Endothelial cell (in vitro differentiated cells): ENCODE results near the gene THNSL1. TPM values are rescaled to one million over a fixed set of nuclear protein-coding genes. Genes with fewer than 3 reads are reported as not detected.

Source experiments
- DNase-seq: peaks from one replicate; pipeline ENCODE4 v3.0.0; 2021; ENCODE audit warnings: low spot score
- H3K27ac Mint-ChIP-seq: one replicate; pipeline ENCODE4 v1.8.0; 2021; ENCODE audit warnings: mixed read lengths, inconsistent platforms; ENCODE audit not compliant: unreplicated experiment
- H3K27me3 Mint-ChIP-seq: one replicate; pipeline ENCODE4 v1.8.0; 2021; ENCODE audit warnings: mild to moderate bottlenecking, moderate library complexity, mixed read lengths, inconsistent platforms; ENCODE audit not compliant: unreplicated experiment
- H3K36me3 Mint-ChIP-seq: one replicate; pipeline ENCODE4 v1.8.0; 2021; ENCODE audit warnings: mild to moderate bottlenecking, low read depth, mixed read lengths, inconsistent platforms; ENCODE audit not compliant: unreplicated experiment
- H3K4me1 Mint-ChIP-seq: one replicate; pipeline ENCODE4 v1.8.0; 2021; ENCODE audit warnings: mild to moderate bottlenecking, mixed read lengths, inconsistent platforms; ENCODE audit not compliant: unreplicated experiment
- H3K4me3 Mint-ChIP-seq: one replicate; pipeline ENCODE4 v1.8.0; 2021; ENCODE audit warnings: mild to moderate bottlenecking, mixed read lengths, inconsistent platforms; ENCODE audit not compliant: unreplicated experiment
- H3K9me3 Mint-ChIP-seq: one replicate; pipeline ENCODE4 v1.8.0; 2021; ENCODE audit warnings: mixed read lengths, inconsistent platforms; ENCODE audit not compliant: unreplicated experiment
- total RNA-seq: library from RNA; stranded (reverse); fragmentation: NEBNext Ultra II Directional; extraction: Animal tissue kit (Norgen Biotek cat#: 25700); gene quantifications from one replicate; pipeline ENCODE4 v1.2.1, GENCODE V29; 2021; ENCODE audit not compliant: unreplicated experiment
- TF ChIP-seq, protein P1 (sequence below): fragments of 200-600 bp; sonication (generic); IDR thresholded peaks from one replicate; pipeline ENCODE4 v1.5.0; 2021; ENCODE audit warnings: antibody characterized with exemption; ENCODE audit not compliant: unreplicated experiment

The THNSL1 gene
- total RNA-seq, 1 donor from 2014 or later, result 3.6 TPM

GRCh38 chr10:24989867-24990266 is 26.5 kb upstream of the THNSL1 start:
- no peak for DNase-seq

DNA sequence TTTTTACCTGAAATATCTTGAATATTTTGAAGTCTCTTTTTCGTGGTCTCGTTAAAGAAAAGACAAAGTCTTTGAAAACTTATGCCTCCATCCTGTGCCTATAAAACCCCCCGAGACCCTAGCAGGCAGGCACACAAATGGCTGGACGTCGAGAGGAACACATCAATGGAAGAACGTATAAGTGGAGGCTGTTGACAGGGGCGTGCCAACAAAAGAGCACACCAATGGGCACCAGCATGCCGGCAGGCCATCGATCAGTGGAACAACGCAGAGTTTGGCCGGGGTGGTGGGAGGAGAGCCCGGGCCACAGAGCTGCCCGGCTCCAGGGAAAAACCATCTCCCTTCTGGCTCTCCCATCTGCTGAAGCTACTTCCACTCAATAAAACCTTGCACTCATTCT is 25.1 kb upstream of the THNSL1 start:
- Mint-ChIP-seq H3K27ac (no peak overlapping the region), H3K9me3 (no peaks in the 10 kb centered on the region), H3K36me3 (no peaks in the 10 kb centered on the region), H3K4me1 (peaks cover 14% of the 10 kb centered on the region), H3K27me3 (no peaks in the 10 kb centered on the region), H3K4me3 (no peak overlapping the region)
- no peak for DNase-seq
- TF ChIP-seq, protein P1, sequence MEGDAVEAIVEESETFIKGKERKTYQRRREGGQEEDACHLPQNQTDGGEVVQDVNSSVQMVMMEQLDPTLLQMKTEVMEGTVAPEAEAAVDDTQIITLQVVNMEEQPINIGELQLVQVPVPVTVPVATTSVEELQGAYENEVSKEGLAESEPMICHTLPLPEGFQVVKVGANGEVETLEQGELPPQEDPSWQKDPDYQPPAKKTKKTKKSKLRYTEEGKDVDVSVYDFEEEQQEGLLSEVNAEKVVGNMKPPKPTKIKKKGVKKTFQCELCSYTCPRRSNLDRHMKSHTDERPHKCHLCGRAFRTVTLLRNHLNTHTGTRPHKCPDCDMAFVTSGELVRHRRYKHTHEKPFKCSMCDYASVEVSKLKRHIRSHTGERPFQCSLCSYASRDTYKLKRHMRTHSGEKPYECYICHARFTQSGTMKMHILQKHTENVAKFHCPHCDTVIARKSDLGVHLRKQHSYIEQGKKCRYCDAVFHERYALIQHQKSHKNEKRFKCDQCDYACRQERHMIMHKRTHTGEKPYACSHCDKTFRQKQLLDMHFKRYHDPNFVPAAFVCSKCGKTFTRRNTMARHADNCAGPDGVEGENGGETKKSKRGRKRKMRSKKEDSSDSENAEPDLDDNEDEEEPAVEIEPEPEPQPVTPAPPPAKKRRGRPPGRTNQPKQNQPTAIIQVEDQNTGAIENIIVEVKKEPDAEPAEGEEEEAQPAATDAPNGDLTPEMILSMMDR, result no peak

More at GRCh38 chr10:24989867-24990266, 26.5 kb upstream of the THNSL1 start:
- Mint-ChIP-seq H3K27ac (no peak overlapping the region), H3K27me3 (no peaks in the 10 kb centered on the region), H3K9me3 (no peaks in the 10 kb centered on the region), H3K36me3 (no peaks in the 10 kb centered on the region), H3K4me3 (no peak overlapping the region), H3K4me1 (peaks cover 14% of the 10 kb centered on the region)
- TF ChIP-seq, protein P1, result no peak

DNA sequence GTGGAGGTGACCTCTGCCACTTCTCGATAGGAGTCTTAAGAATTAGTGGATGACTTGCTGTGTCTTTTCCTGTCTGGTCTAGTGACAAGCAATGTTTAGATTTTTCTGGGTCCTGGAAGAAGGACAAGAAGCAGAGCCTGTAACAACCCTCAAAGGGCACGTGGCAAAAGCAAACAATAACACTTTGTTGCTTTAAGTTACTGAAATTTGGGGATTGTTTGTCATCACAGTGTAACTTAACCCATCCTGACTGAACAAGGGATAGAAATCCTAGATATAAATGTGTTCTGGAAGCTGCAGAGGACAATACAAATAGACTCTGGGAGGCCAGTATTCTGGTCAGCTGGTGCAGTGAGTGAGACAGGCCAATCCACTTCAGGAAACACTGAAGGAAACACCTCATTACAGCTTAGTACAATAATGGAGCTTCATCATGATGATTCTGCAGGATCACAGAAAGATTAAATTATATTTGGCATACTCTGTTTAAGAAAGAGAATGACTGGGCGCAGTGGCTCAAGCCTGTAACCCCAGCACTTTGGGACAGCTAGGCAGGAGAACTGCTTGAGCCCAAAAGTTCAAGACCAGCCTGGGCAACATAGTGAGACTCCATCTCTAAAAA is 23.8 kb upstream of the THNSL1 start:
- DNase-seq, result no peak
- Mint-ChIP-seq H3K4me3 (no peak overlapping the region), H3K4me1 (peaks cover 13% of the 10 kb centered on the region), H3K9me3 (no peaks in the 10 kb centered on the region), H3K36me3 (no peaks in the 10 kb centered on the region), H3K27ac (no peak overlapping the region), H3K27me3 (no peaks in the 10 kb centered on the region)
- TF ChIP-seq, protein P1, result no peak

- Mint-ChIP-seq H3K27ac (no peak overlapping the region), H3K4me1 (peaks cover 12% of the 10 kb centered on the region), H3K27me3 (no peaks in the 10 kb centered on the region), H3K9me3 (no peaks in the 10 kb centered on the region), H3K4me3 (no peak overlapping the region), H3K36me3 (no peaks in the 10 kb centered on the region)
- TF ChIP-seq, protein P1, result no peak
- no peak for DNase-seq
Observed at GRCh38 chr10:24993237-24993958, 23.0 kb upstream of the THNSL1 start.

DNA sequence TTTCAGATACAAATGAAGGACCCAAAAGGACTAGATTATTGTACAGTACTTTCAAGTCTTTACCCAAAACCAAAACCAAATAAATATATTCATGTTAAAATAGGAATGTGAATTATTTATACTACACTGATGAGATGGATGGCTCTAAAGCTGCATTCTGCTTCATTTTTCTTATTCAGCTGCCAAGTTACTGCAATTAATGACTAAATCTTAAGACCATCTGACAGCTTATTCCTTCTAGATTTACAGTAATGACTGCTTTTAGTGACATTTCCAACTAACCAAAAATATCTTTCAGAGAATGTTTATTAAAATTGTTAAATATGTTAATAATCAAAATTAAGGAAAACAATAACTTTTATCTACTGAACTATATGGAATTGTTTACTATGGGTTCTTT is 21.3 kb upstream of the THNSL1 start:
- H3K9me3 Mint-ChIP-seq, result no peaks in the 10 kb centered on the region
- no peak overlapping the region for H3K4me3 Mint-ChIP-seq
- no peak overlapping the region for H3K27ac Mint-ChIP-seq
- DNase-seq, result no peak
- H3K4me1 Mint-ChIP-seq, result peaks cover 5% of the 10 kb centered on the region
- H3K27me3 Mint-ChIP-seq, result no peaks in the 10 kb centered on the region
- H3K36me3 Mint-ChIP-seq, result no peaks in the 10 kb centered on the region
- TF ChIP-seq, protein P1, result no peak
